ENCODE results near the gene NEURL3. TPM values are rescaled to one million over a fixed set of nuclear protein-coding genes. Genes with fewer than 3 reads are reported as not detected.
"Not testable (repeated sequence)": the region's sequence is repeated elsewhere in the genome, so short reads cannot be mapped to it uniquely, and the experiment has no call there.

NEURL3 gene
- total and polyA plus RNA-seq, 9 of the 15 experiments (the other 6 are each of a cell fraction or from before 2014, with no cell fraction given), result not detected

DNA sequence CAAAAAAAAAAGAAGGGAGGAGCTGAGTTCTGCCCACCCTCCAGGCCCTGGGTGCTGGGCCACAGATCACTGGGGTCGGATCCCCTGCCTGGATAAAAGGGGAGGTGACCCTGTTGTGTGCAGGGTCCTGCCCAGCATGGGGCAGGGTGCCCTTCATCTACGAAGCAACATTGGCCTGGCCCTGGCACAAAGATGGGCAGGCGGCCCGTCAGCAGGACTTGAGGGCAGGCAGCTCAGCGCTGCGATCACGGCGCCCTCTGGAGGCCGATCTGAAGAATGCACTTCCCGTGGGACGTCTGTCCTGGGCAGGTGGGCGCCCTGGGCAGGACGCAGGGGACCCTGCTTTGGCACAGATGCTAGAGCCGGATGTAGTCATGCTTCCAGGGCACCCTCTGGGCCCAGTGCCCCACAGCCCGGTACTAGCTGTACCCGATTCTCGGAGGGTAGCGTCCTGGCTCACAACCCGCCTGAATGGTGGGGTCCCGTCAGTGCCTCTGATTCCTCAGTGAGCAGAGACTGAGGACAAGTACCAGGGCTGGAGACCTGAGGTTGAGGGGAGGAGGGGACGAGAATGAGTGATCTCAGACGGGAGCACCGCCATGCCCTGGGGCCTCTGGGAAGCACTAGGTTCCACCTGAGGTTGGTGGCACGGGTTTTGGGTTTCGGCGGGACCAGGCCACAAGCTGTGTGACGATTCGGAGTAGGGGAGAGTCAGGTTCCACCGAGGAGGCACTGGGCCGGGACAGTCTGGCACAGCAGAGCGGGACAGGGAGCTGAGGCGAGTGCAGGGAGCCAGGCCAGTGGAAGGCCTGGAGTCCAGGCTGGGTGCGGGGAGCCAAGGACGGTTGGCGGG is 49.4 kb upstream of the NEURL3 start (continued):
- TF ChIP-seq ZNF174 (CRISPR knock-in tag; IDR thresholded peaks at IDR 0.05), result no peak
- TF ChIP-seq CBFB (CRISPR knock-in tag; IDR thresholded peaks at IDR 0.05), result 0 out of 2 replicates have a peak, but pooled peaks have one; percentile 53
- TF ChIP-seq CTBP1 (IDR thresholded peaks at IDR 0.05; ENCODE audit: borderline replicate concordance), result peak; percentile 60; the same call in 1 of the 2 replicates
- TF ChIP-seq RAD21 (CRISPR knock-in tag; conservative IDR thresholded peaks at IDR 0.05 in 1 of 2, IDR thresholded peaks at IDR 0.05 in 1 of 2), result peak; percentile 47 to 75
- TF ChIP-seq KAT7 (CRISPR knock-in tag; IDR thresholded peaks at IDR 0.05; ENCODE audit: borderline replicate concordance), result no peak
- TF ChIP-seq ERF (CRISPR knock-in tag; IDR thresholded peaks at IDR 0.05), result 0 out of 2 replicates have a peak, but pooled peaks have one; percentile 48

DNA sequence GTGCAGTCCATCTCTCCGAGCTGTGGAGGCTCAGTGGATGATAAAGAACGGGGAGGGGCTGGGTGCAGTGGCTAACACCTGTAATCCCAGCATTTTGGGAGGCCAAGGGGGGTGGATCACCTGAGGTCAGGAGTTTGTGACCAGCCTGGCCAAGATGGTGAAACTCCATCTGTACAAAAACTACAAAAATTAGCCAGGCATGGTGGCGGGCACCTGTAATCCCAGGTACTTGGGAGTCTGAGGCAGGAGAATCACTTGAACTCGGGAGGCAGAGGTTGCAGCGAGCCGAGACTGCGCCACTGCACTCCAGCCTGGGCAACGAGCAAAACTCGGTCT is 48.8 kb upstream of the NEURL3 start:
- not testable (repeated sequence) for FAIRE-seq; ATAC-seq; H3K9ac ChIP-seq (ENCODE audit: insufficient read depth in 1 of 2, low read depth in 2 of 2, low read length in 2 of 2)

More for the DNA sequence above, 48.8 kb upstream of the NEURL3 start:
- not testable (repeated sequence) for DNase-seq (ENCODE audit: extremely low read depth in 1 of 4, low spot score in 3 of 4); H3K9me1 ChIP-seq (ENCODE audit: control insufficient read depth, insufficient read depth, low read length); H4K20me1 ChIP-seq (replicated peaks; ENCODE audit: control insufficient read depth, insufficient read depth, low read length); BruUV-seq (replicated peaks); H3K79me2 ChIP-seq (ENCODE audit: control insufficient read depth, insufficient read depth, low read length); H3K36me3 ChIP-seq (ENCODE audit: control insufficient read depth, insufficient read depth, low read length); H3K27me3 ChIP-seq (ENCODE audit: control insufficient read depth in 2 of 2, insufficient read depth in 2 of 2, low read length in 2 of 2); H3K9me3 ChIP-seq (replicated peaks; ENCODE audit: control insufficient read depth, insufficient read depth, low read depth, low read length); H3K4me3 ChIP-seq; H3K27ac ChIP-seq (ENCODE audit: extremely low read depth, low read depth, low read length)
- CTCF ChIA-PET (ENCODE audit: low intra/inter-chr PET ratio), result interaction anchor here (0.8 to 1.6 kb wide), 3 partner anchors 147 to 415 kb away, joined by 3 to 4 read pairs (median 4); partner anchors contain the start of gene ASTL
- POLR2A ChIA-PET, result interaction anchor here (0.6 to 1.5 kb wide), 5 partner anchors 10 to 48 kb away, joined by 3 to 4 read pairs (median 3); no protein-coding TSS in a partner anchor
- intact Hi-C loops (cut with micrococcal nuclease), result loop anchor here (5.0 to 10.0 kb wide), 3 partner anchors 208 to 408 kb away; partner anchors contain the start of gene CNNM4
- Histone ChIP-seq H2AFZ (ENCODE audit: low read depth, low read length) (peak overlapping the region; percentile 76; the same call in 1 of the 2 replicates), H3K4me1 (replicated peaks in 1 of 2; ENCODE audit: control insufficient read depth in 2 of 2, insufficient read depth in 2 of 2, low read length in 2 of 2) (peaks cover 0 to 37% of the 10 kb centered on the region in 2 experiments; a peak in 3 of 5 replicates), H3K4me2 (ENCODE audit: insufficient read depth, low read length) (peak overlapping the region; percentile 52; the same call in 1 of the 2 replicates)
- in situ Hi-C loops (cut with MboI), result loop anchor here (25.0 kb wide), 1 partner anchor 408 kb away; no protein-coding TSS in a partner anchor
- 22% methylated on average over 9 of the region's 9 CpGs for WGBS (ENCODE audit: insufficient coverage, low coverage, missing lambda C conversion rate)

All from K562 (cell line).